Amniotic epithelial cell (primary cell): Measurements from ENCODE around the gene TSPAN8.
A peak's percentile ranks its signal among the peaks of the same experiment; 100 is the strongest.
"Not testable (repeated sequence)": the region's sequence is repeated elsewhere in the genome, so short reads cannot be mapped to it uniquely, and the experiment has no call there.

ENCODE experiments used
- DNase-seq: peaks from one replicate; pipeline ENCODE4 v3.0.0-alpha.2; 2010; ENCODE audit warnings: low read depth

The TSPAN8 gene

DNA sequence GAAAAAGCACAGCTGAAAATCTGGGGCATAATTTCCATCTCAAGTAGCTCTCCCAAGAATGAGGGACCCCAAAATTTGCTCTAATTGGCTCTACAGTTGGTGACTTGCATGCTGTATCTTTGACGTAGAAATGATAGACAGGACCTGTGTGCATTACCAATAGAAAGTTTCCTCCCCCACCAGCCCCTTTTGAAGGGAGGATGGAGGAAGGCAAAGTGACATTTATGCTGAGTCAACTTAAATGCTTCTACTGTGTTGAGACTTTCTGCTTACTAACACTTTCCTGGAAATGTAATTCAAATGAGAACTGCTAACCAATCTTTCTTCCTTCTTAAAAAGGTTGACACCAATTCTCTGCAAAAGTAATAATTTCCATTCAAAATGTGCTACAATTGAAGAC, 31.9 kb downstream of the TSPAN8 start:
- no peak for DNase-seq

- no peak for DNase-seq
Measured at GRCh38 chr12:71125515-71125914, 32.3 kb downstream of the TSPAN8 start.

GRCh38 chr12:71124835-71125460, 32.9 kb downstream of the TSPAN8 start:
- no peak for DNase-seq

DNA sequence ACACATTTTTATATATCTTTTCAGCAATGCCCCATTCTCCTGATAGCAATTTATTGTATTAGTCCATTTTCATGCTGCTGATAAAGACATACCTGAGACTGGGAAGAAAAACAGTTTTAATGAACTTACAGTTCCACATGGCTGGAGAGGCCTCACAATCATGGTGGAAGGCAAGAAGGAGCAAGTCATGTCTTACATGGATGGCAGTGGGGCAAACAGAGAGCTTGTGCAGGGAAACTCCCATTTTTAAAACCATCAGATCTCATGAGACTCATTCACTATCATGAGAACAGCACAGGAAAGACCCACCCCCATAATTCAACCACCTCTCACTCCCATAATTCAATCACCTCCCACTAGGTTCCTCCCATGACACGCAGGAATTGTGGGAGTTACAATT, 44.7 kb downstream of the TSPAN8 start:
- not testable (repeated sequence) for DNase-seq

DNA sequence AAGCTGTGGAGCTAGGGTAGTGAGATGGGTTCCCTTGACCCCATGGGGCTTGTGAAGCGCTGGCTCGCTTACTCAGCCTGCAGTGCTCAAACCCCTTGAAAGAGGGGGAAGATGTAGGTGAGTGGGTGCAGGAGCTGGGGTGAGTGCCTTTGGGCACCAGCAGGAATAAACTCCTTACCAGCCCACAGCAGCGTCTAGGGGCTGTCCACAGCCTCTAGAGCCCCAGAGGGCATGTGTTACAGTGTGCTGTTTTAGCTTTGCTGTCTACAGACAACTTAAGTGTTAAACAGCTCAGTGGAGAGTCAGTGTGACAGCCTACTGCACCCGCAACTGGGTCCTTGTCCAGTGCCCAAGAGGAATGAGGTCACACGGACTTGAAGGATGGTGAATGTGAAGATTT, 48.0 kb downstream of the TSPAN8 start:
- no peak for DNase-seq

- no peak for DNase-seq
Measured at GRCh38 chr12:71108355-71108754, 49.4 kb downstream of the TSPAN8 start.

GRCh38 chr12:71107936-71108335, 49.9 kb downstream of the TSPAN8 start:
- DNase-seq = no peak

DNA sequence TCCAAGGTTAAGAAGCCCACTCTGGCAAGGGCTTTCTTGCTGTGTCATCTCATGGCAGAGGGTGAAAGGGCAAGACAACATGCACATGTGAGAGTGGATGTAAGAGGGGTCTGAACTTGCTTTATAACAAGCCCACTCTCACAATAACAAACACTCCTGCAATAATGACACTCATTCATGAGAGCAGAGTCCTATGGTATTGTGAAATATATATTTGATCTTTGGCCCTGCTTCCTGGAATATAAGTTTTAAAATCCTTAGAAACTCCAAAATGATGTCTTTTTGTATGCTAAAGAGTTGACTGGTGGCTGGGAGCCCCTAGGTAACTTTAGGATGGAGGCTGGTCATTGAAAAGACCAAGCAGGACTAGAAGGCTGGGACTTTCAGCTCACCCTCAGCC, 51.8 kb downstream of the TSPAN8 start:
- no peak for DNase-seq

- no peak for DNase-seq
Measured at GRCh38 chr12:71092290-71092689, 65.5 kb downstream of the TSPAN8 start.

DNA sequence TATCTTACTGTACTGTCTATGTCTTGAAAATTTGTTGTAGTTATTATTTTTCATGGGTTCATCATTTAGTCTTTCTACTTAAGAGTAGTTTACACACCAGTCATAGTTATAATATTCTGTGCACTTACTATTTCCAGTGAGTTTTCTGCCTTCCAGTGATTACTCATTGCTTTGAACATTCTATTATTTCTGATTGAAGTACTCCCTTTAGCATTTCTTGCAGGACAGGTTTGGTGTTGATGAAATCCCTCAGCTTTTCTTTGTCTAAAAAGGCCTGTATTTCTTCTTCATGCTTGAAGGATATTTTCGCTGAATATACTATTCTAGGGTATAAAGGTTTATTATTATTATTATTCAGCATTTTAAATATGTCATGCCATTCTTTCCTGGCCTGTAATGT, 66.8 kb downstream of the TSPAN8 start:
- no peak for DNase-seq

- DNase-seq = peak; percentile 1
Measured at GRCh38 chr12:71085575-71085974, 72.2 kb downstream of the TSPAN8 start.

DNA sequence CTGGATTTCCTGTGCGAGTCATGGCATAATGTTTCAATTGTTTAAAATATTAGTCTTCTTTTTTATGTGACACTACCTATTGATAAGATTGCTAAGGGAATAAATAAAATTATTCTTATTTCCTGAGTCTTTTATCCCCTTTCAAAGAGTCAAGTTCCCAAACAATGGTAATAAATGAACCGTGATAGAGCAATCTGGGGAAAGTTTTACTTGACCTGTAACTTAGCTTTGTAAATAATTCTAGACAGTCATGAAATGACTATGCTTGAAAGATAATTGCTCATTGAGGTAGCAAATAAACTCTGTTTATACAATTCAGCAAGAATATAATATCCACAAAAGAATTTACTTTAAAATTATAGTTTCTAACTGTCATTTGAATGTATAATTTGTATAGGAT, 82.1 kb downstream of the TSPAN8 start:
- no peak for DNase-seq
